Measurements from ENCODE around the gene NKX2-4. TPM values are rescaled to one million over a fixed set of nuclear protein-coding genes. Genes with fewer than 3 reads are reported as not detected.

NKX2-4 gene
- polyA plus RNA-seq, 1 of the 3 experiments (the other 2 are of a cell fraction): not detected

GRCh38 chr20:21360705-21361104 lies 36.6 kb downstream of the NKX2-4 start:
- no peak overlapping the region for H3K9ac ChIP-seq
- WGBS (ENCODE audit: low lambda C conversion rate): 71% methylated on average over 1 of the region's 1 CpG
- POLR2A ChIA-PET: no interaction called here

More at GRCh38 chr20:21360705-21361104, 36.6 kb downstream of the NKX2-4 start:
- no peaks in the 10 kb centered on the region for H4K20me1 ChIP-seq (ENCODE audit: insufficient read depth)
- DNase-seq: no peak
- peaks cover 76 to 79% of the 10 kb centered on the region in 2 experiments for H3K36me3 ChIP-seq (replicated peaks in 1 of 2; ENCODE audit: control insufficient read depth in 1 of 2, insufficient read depth in 2 of 2, low read length in 1 of 2)
- no peak overlapping the region for H3K4me2 ChIP-seq
- TF ChIP-seq FOXJ3 (CRISPR knock-in tag; IDR thresholded peaks at IDR 0.05) (no peak), YY1 (IDR thresholded peaks at IDR 0.05; ENCODE audit: low read depth) (no peak), USF2 (IDR thresholded peaks at IDR 0.05; ENCODE audit: borderline replicate concordance, low read depth, low read length) (no peak), TEAD4 (IDR thresholded peaks at IDR 0.05; ENCODE audit: borderline replicate concordance, insufficient read depth) (no peak), GABPA (IDR thresholded peaks at IDR 0.05; ENCODE audit: low read depth) (no peak), TAF1 (IDR thresholded peaks at IDR 0.05; ENCODE audit: borderline replicate concordance, low read depth, low read length) (no peak), SIN3A (IDR thresholded peaks at IDR 0.05; ENCODE audit: borderline replicate concordance, low read depth, low read length) (no peak), SMC3 (IDR thresholded peaks at IDR 0.05; ENCODE audit: low read depth, low read length) (no peak), MAX (IDR thresholded peaks at IDR 0.05; ENCODE audit: low read depth) (no peak), JUND (IDR thresholded peaks at IDR 0.05) (no peak), FOXM1 (IDR thresholded peaks at IDR 0.05; ENCODE audit: low read depth) (no peak), ZBTB33 (IDR thresholded peaks at IDR 0.05; ENCODE audit: borderline replicate concordance, low read depth) (no peak), MEF2A (IDR thresholded peaks at IDR 0.05; ENCODE audit: borderline replicate concordance, low read depth) (no peak), TCF12 (IDR thresholded peaks at IDR 0.05) (no peak), FOSL2 (IDR thresholded peaks at IDR 0.05; ENCODE audit: borderline replicate concordance, low read depth) (no peak), NFIC (IDR thresholded peaks at IDR 0.05; ENCODE audit: borderline replicate concordance) (no peak), POLR2AphosphoS5 (IDR thresholded peaks at IDR 0.05; ENCODE audit: low read depth, low read length) (no peak), REST (IDR thresholded peaks at IDR 0.05; ENCODE audit: low read depth, low read length) (no peak), EP300 (IDR thresholded peaks at IDR 0.05; ENCODE audit: borderline replicate concordance in 1 of 2, low read depth in 1 of 2, low read length in 1 of 2) (no peak)
- no peaks in the 10 kb centered on the region for H3F3A ChIP-seq (replicated peaks; ENCODE audit: insufficient read depth)
- H3K9me3 ChIP-seq: no peaks in the 10 kb centered on the region
- H3K79me2 ChIP-seq (ENCODE audit: insufficient read depth): peaks cover 7% of the 10 kb centered on the region; the same call in 1 of the 2 replicates
- H3K27ac ChIP-seq (ENCODE audit: low read depth in 2 of 2, low read length in 1 of 2): no peak overlapping the region
- no peak overlapping the region for H3K4me3 ChIP-seq (ENCODE audit: low read depth in 2 of 2, low read length in 1 of 2)
- no peaks in the 10 kb centered on the region for H3K27me3 ChIP-seq (ENCODE audit: insufficient read depth)
- H3K4me1 ChIP-seq (ENCODE audit: control insufficient read depth in 1 of 2, insufficient read depth in 2 of 2, low read depth in 1 of 2, low read length in 1 of 2): peaks cover 0 to 5% of the 10 kb centered on the region in 2 experiments; a peak in 1 of 4 replicates
- no peaks in the 10 kb centered on the region for H3K9me2 ChIP-seq
- no peak overlapping the region for H2AFZ ChIP-seq (ENCODE audit: low read depth)
- CTCF ChIA-PET: interaction anchor here (1.4 kb wide), 1 partner anchor 125 kb away, joined by 4 read pairs; no protein-coding TSS in a partner anchor
